K562 (cell line): ENCODE measurements around the gene COX4I2. TPM values are rescaled to one million over a fixed set of nuclear protein-coding genes. Genes with fewer than 3 reads are reported as not detected.

ENCODE experiments used
- BRF2 ChIP-seq: IDR thresholded peaks from 3 replicates; pipeline ENCODE4 v1.6.1; 2011; ENCODE audit warnings: borderline replicate concordance, mild to moderate bottlenecking; ENCODE audit not compliant: insufficient read length, insufficient read depth
- CC2D1A ChIP-seq: fragments of 450-650 bp; IDR thresholded peaks from 2 replicates; pipeline ENCODE4 v1.6.1; 2017; ENCODE audit warnings: mild to moderate bottlenecking
- CREB3 ChIP-seq: fragments of 450-650 bp; conservative IDR thresholded peaks from 2 replicates; pipeline ENCODE4 v1.6.1; 2016; ENCODE audit warnings: missing genetic modification characterization, low read depth, mild to moderate bottlenecking, missing compliant biosample characterization, moderate library complexity
- CTCFL ChIP-seq: IDR thresholded peaks from 2 replicates; pipeline ENCODE4 v1.6.1; 2011; ENCODE audit warnings: borderline replicate concordance, low read depth, mild to moderate bottlenecking, moderate library complexity, low read length; ENCODE audit not compliant: insufficient read depth, poor library complexity, severe bottlenecking
- HDAC1 ChIP-seq, 2 experiments: fragments of 450-650 bp; IDR thresholded peaks; 2 replicates each; pipeline ENCODE4 v1.6.1; 2016 to 2017; ENCODE audit warnings: inconsistent platforms in 1 of 2, mild to moderate bottlenecking in 1 of 2, moderate library complexity in 1 of 2
- KDM2B ChIP-seq: fragments of 250-450 bp; sonication (Bioruptor Pico); IDR thresholded peaks from 2 replicates; pipeline ENCODE4 v1.8.0; 2021; ENCODE audit warnings: mild to moderate bottlenecking, moderate library complexity
- POLR2H ChIP-seq: IDR thresholded peaks from 2 replicates; pipeline ENCODE4 v1.6.1; 2016; ENCODE audit warnings: missing genetic modification characterization, low read depth, mild to moderate bottlenecking, control low read depth, missing compliant biosample characterization, moderate library complexity
- RBM17 ChIP-seq: fragments of 200-400 bp; formaldehyde crosslinking; IDR thresholded peaks from 2 replicates; pipeline ENCODE4 v1.6.1; 2017; ENCODE audit warnings: low read depth, mild to moderate bottlenecking, low read length, borderline replicate concordance
- SAP30 ChIP-seq: fragments of 200-600 bp; sonication (generic); IDR thresholded peaks from 2 replicates; pipeline ENCODE4 v1.6.1; 2012; ENCODE audit warnings: borderline replicate concordance, low read depth, mild to moderate bottlenecking, moderate library complexity, low read length, control low read depth, inconsistent platforms; ENCODE audit not compliant: insufficient read depth, poor library complexity, severe bottlenecking
- TCF3 ChIP-seq: sonication (generic); formaldehyde crosslinking; IDR thresholded peaks from 2 replicates; pipeline ENCODE4 v1.4.0; 2020; ENCODE audit warnings: mild to moderate bottlenecking, missing genetic modification reagents
- UBTF ChIP-seq, 2 experiments: IDR thresholded peaks; 2 replicates each; pipeline ENCODE4 v1.6.1; 2012; ENCODE audit warnings: improper control_type of control experiment in 2 of 2, low read depth in 2 of 2, low read length in 2 of 2, borderline replicate concordance in 1 of 2
- ZBTB43 ChIP-seq: sonication (generic); formaldehyde crosslinking; IDR thresholded peaks from 2 replicates; pipeline ENCODE4 v1.8.0; 2023; ENCODE audit warnings: mild to moderate bottlenecking, missing genetic modification reagents
- ZBTB49 ChIP-seq: sonication (generic); formaldehyde crosslinking; IDR thresholded peaks from 2 replicates; pipeline ENCODE4 v1.8.0; 2022; ENCODE audit warnings: missing genetic modification reagents, mild to moderate bottlenecking, borderline replicate concordance
- ZNF551 ChIP-seq: fragments of 250-450 bp; sonication (Bioruptor Pico); IDR thresholded peaks from 2 replicates; pipeline ENCODE4 v1.5.0; 2021; ENCODE audit warnings: mild to moderate bottlenecking, moderate library complexity
- polyA plus RNA-seq, 8 experiments: library from polyadenylated mRNA; depleted of rRNA in 4 of 8; stranded (reverse) in 5 of 8; unstranded in 3 of 8; fragments of >200 nt; fragmentation: Nextera tagmentation in 2 of 8; fragmentation: Illumina TruSeq in 1 of 8; extraction: Ambion mirVana in 2 of 8; extraction: Trizol in 1 of 8; gene quantifications; 2 replicates each; pipeline versions ENCODE4 v1.2.1 to v1.2.3, GENCODE V29; 2011 to 2014; ENCODE audit warnings: inconsistent platforms in 1 of 8, missing spikeins in 1 of 8
- total RNA-seq, 7 experiments: library from RNA; depleted of rRNA in 6 of 7; stranded (reverse); fragments of >200 nt in 6 of 7; fragmentation: Illumina TruSeq in 2 of 7; extraction: Trizol in 2 of 7; gene quantifications; 2 replicates each; pipeline versions ENCODE4 v1.2.1 to v1.2.3, GENCODE V29; 2011 to 2021; ENCODE audit warnings: low replicate concordance in 1 of 7

Gene COX4I2
- total and polyA plus RNA-seq, 9 of the 15 experiments (the other 6 are each of a cell fraction or from before 2014, with no cell fraction given), result not detected

- TF ChIP-seq ZBTB43 (CRISPR knock-in tag) (no peak), ZBTB49 (no peak), CREB3 (tag) (no peak), KDM2B (no peak), SAP30 (peak; percentile 36), TCF3 (CRISPR knock-in tag) (peak; percentile 38; the same call in 1 of the 2 replicates), CTCFL (no peak), CC2D1A (no peak), RBM17 (no peak), UBTF (IDR thresholded peaks at IDR 0.05; ENCODE audit: borderline replicate concordance in 1 of 2, low read depth in 2 of 2, low read length in 2 of 2) (peak in 1 of 2 experiments; percentile 69; a peak in 2 of 4 replicates), ZNF551 (CRISPR knock-in tag) (no peak), HDAC1 (IDR thresholded peaks at IDR 0.05) (peak in 1 of 2 experiments; percentile 60; a peak in 2 of 4 replicates), BRF2 (no peak), POLR2H (tag) (no peak)
Observed at GRCh38 chr20:31603822-31604566, 33.7 kb upstream of the COX4I2 start (continued).
